ENCODE data around the gene CDPF1. TPM values are rescaled to one million over a fixed set of nuclear protein-coding genes. Genes with fewer than 3 reads are reported as not detected.

The CDPF1 gene
- total RNA-seq, 1 donor from 2014 or later = 14.3 TPM

GRCh38 chr22:46224898-46225290, 25.2 kb downstream of the CDPF1 start:
- POLR2A ChIA-PET = no interaction called here
- no peak for TF ChIP-seq CTCF (IDR thresholded peaks at IDR 0.05)
- CTCF ChIA-PET = no interaction called here
- no peaks in the 10 kb centered on the region for H3K27me3 Mint-ChIP-seq
- no peak overlapping the region for H3K27ac Mint-ChIP-seq
- H3K4me3 Mint-ChIP-seq = no peak overlapping the region
- H3K36me3 Mint-ChIP-seq (ENCODE audit: low read depth) = peaks cover 28% of the 10 kb centered on the region
- ATAC-seq (ENCODE audit: low read depth) = no peak
- no peak for DNase-seq
- intact Hi-C loops (cut with micrococcal nuclease) = no loop called here
- peaks cover 3% of the 10 kb centered on the region for H3K4me1 Mint-ChIP-seq
- H3K9me3 Mint-ChIP-seq = no peaks in the 10 kb centered on the region

- Mint-ChIP-seq H3K4me1 (peaks cover 5% of the 10 kb centered on the region), H3K27ac (no peak overlapping the region), H3K36me3 (ENCODE audit: low read depth) (peaks cover 34% of the 10 kb centered on the region), H3K27me3 (no peaks in the 10 kb centered on the region), H3K9me3 (no peaks in the 10 kb centered on the region), H3K4me3 (no peak overlapping the region)
- POLR2A ChIA-PET = no interaction called here
- CTCF ChIA-PET = no interaction called here
- intact Hi-C loops (cut with micrococcal nuclease) = no loop called here
- ATAC-seq (ENCODE audit: low read depth) (no peak), DNase-seq (no peak)
- TF ChIP-seq CTCF (IDR thresholded peaks at IDR 0.05) = no peak
Measured at GRCh38 chr22:46224044-46224897, 25.8 kb downstream of the CDPF1 start.

- H3K4me3 Mint-ChIP-seq = no peak overlapping the region
- POLR2A ChIA-PET = no interaction called here
- peaks cover 60% of the 10 kb centered on the region for H3K36me3 Mint-ChIP-seq (ENCODE audit: low read depth)
- intact Hi-C loops (cut with micrococcal nuclease) = no loop called here
- no peak for TF ChIP-seq CTCF (IDR thresholded peaks at IDR 0.05)
- H3K9me3 Mint-ChIP-seq = no peaks in the 10 kb centered on the region
- CTCF ChIA-PET = no interaction called here
- DNase-seq (no peak), ATAC-seq (ENCODE audit: low read depth) (peak; percentile 74)
- peak overlapping the region; percentile 63 for H3K27ac Mint-ChIP-seq
- H3K27me3 Mint-ChIP-seq = no peaks in the 10 kb centered on the region
- peaks cover 5% of the 10 kb centered on the region for H3K4me1 Mint-ChIP-seq
Measured at GRCh38 chr22:46220921-46221320, 29.2 kb downstream of the CDPF1 start.

GRCh38 chr22:46219636-46220035, 30.5 kb downstream of the CDPF1 start:
- Mint-ChIP-seq H3K36me3 (ENCODE audit: low read depth) (peaks cover 61% of the 10 kb centered on the region), H3K27me3 (no peaks in the 10 kb centered on the region), H3K9me3 (no peaks in the 10 kb centered on the region), H3K4me3 (no peak overlapping the region), H3K27ac (no peak overlapping the region), H3K4me1 (peaks cover 5% of the 10 kb centered on the region)
- DNase-seq (no peak), ATAC-seq (ENCODE audit: low read depth) (no peak)
- POLR2A ChIA-PET = no interaction called here
- TF ChIP-seq CTCF (IDR thresholded peaks at IDR 0.05) = no peak
- intact Hi-C loops (cut with micrococcal nuclease) = no loop called here
- CTCF ChIA-PET = no interaction called here

- Mint-ChIP-seq H3K27ac (no peak overlapping the region), H3K27me3 (no peaks in the 10 kb centered on the region), H3K4me1 (peaks cover 1% of the 10 kb centered on the region), H3K4me3 (no peak overlapping the region), H3K9me3 (no peaks in the 10 kb centered on the region), H3K36me3 (ENCODE audit: low read depth) (peaks cover 76% of the 10 kb centered on the region)
- intact Hi-C loops (cut with micrococcal nuclease) = no loop called here
- DNase-seq (no peak), ATAC-seq (ENCODE audit: low read depth) (no peak)
- ChIA-PET POLR2A (no interaction called here), CTCF (no interaction called here)
- no peak for TF ChIP-seq CTCF (IDR thresholded peaks at IDR 0.05)
Measured at GRCh38 chr22:46214616-46215015, 35.5 kb downstream of the CDPF1 start.
